ENCODE measurements around the gene HABP2.

HABP2 gene

GRCh38 chr10:113552701-113553100 lies at the start of gene HABP2:
Gene HABP2, plus strand, starts transcription at chr10:113553053. Its CDS starts 69 bp downstream, at chr10:113553122.
- no peak for DNase-seq

- no peak for DNase-seq
Measured at GRCh38 chr10:113503930-113504329, 48.9 kb upstream of the HABP2 start.

GRCh38 chr10:113504423-113504822 lies 48.4 kb upstream of the HABP2 start:
- DNase-seq: no peak

DNA sequence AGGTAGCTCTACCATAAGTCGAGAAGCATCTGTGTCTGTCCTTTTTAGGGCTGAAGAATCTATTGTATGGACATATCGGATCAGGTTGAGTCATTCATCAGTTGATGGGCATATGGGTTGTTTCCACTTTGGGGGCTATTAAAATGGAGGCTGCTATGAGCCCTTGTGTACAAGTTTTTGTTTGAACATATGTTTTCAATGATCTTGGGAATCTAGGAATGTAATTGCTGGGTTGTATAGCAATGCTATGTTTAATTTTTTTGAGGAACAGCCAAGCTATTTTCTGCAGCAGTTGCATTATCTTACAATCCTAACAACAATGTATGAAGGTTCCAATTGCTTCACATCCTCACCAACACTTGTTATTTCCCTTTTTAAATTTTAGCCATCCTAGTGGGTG lies 46.4 kb upstream of the HABP2 start:
- DNase-seq: no peak

DNA sequence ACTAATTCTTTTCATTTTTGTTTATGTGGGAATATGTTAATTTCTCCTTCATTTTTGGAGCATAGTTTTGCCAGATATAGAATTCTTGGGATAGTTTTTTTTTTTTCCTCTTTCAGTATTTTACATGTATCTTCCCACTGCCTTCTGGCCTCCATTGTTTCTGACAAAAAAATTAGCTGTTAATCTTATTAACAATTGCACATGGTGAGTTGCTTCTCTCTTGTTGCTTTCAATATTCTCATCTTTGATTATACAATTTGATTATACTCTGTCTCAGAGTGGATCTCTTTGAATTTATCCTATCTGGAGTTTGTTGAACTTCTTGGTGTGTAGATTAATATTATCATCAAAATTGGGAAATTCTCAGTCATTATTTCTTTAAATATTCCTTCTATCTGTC lies 41.4 kb upstream of the HABP2 start:
- DNase-seq: no peak

DNA sequence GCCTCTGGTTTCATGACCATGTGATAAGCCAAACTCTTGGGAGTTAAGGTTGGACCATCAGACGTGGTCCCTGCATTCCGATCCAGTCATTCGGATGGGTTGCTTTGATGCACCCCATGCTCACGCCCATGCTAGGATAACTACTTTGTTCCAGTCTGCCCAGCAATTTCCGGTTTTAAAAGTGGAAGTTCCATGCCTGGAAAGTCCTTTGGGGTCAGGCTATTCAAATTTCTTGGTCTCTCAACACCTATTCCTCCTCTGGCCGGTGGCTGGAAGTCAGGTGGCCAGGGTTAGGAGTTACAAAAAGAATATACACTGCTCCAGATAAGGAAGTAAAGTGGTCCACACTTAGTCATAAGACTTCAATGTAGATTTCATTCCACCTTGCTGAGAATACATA lies 37.7 kb upstream of the HABP2 start:
- DNase-seq: no peak

- no peak for DNase-seq
Measured at GRCh38 chr10:113515601-113516000, 37.3 kb upstream of the HABP2 start.

- DNase-seq: no peak
Measured at GRCh38 chr10:113516061-113516460, 36.8 kb upstream of the HABP2 start.

DNA sequence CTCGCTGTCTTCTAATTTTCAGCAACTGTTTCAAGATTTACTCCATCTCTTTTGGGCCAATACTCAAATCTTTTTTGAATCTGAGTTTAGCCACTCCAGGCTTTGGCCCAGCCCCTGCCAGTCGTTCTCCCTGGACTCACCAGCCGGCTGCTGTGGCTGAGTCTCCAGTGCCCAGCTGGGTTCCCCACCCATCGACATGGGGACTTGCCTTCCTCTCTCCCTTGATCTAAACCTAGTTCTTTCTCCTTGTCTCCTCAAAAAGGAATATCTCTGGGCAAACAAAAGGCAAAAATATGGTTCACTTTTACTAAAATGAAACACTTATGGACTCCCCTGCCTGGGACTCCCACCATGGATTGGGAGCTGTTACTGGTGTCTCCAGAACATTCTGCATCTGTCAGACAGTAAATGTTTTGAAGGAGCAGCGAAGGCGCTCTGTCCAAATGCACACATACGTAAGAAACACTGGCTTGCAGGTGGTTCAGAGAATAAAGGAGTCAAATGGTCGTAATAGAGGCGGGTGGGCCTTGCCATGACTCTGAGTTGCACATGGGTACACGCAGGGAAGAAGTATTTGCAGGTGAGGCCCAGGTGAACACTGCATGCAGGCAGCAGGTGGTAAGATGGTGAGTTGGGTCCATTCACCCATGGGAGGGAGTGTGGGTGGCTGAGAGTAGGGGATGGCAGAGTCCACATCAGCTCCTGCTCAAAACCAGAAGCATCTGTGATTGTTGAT lies 35.5 kb upstream of the HABP2 start:
- no peak for DNase-seq

- DNase-seq: no peak
Measured at GRCh38 chr10:113517901-113518260, 35.0 kb upstream of the HABP2 start.

GRCh38 chr10:113518415-113518814 lies 34.4 kb upstream of the HABP2 start:
- DNase-seq: no peak

DNA sequence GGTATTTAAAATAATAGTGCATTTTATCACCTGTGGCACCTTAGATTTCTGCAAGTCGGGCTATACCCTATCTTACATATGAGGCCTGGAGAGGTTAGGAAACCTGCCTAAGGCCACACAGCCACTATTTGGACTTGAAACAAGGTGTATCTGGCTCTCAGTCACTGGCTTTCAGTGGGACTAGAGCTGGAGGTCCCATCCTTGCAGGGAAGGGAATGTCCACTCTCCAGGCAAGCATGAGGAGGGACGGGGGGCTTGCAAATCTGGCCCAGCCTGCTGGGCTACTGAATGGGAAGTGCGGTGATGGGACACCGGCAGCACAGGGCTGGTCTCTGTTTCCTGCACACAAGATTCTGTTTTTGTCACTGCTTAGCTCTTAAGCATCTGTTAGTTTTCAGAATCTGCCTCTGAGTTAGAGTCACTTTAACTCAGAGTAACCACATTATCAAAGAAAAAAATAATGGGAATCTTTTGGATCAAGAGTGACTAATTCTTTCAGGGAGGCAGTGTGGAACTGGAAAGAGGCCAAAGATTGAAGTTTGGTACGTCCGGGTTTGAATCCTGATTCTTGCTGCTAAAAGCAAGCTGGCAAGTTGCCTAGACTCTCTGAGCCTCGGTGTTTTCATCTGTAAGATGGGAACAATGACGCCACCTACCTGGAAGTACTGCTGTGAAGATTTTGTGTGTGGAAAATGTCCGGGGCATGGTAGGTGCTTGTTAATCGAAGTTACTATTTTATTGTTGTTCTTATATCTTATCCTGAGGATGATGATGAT lies 33.8 kb upstream of the HABP2 start:
- no peak for DNase-seq

DNA sequence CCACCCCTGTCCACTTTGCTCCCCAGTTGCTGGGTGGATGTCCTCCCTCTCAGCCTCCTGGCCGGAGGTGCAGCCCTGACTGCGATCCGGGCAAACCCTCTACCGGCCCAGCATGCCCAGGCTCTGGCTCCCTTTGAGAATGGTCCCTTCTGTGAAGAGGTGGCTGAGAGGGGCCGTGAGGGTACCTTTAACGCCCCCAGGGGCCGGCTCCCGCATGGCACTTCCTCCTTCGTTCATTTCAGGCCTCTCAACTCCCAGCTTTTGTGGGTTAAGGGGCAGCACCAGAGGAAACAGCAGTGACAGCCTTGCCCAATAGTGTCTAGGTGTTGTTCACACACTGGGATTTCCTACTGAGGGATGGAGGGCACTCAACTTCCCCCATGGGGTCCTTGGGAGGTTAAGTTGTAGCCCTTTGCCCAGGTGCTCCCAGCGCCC lies 33.2 kb upstream of the HABP2 start:
- no peak for DNase-seq

DNA sequence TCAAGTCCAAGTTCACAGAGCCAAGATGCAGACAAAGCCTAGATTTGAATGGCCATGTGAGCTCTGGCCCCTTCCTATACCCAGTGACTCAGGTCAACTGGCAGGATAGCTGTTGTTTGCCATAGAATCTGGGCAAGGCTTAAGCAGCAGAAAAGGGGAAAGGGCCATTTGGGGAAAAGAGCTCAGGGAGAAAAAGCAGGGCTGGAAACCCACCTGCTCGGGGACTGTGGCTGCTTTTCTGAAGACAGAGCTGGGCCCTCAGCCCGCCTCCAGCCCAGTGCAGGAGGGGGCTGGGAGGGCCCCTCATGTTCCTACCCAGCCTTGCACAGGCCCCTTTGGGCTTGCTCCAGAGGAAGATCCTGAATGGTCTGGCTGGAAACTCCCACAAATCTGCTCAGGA lies 32.6 kb upstream of the HABP2 start:
- DNase-seq: no peak

GRCh38 chr10:113520690-113521474 lies 32.0 kb upstream of the HABP2 start:
- DNase-seq: peak; percentile 13

GRCh38 chr10:113521475-113521795 lies 31.4 kb upstream of the HABP2 start:
- no peak for DNase-seq

DNA sequence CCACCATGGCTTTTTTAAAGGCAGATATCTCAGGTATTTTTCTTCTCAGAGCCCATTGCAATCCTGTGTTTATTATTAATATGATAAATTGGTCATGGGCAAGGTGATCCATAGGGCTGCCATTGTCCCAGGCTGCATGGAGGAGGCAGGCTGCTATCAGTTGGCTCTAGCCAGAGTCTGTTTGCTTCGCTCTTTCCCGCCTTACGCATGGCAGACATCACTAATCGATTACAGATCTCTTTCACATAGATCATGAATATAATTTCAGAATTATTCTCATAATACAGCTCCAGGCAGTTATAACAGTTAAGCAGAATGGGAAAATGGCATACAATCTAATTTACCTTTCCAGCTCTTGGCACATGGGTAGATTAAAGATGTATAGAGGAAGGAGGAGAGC lies 30.4 kb upstream of the HABP2 start:
- DNase-seq: no peak

DNA sequence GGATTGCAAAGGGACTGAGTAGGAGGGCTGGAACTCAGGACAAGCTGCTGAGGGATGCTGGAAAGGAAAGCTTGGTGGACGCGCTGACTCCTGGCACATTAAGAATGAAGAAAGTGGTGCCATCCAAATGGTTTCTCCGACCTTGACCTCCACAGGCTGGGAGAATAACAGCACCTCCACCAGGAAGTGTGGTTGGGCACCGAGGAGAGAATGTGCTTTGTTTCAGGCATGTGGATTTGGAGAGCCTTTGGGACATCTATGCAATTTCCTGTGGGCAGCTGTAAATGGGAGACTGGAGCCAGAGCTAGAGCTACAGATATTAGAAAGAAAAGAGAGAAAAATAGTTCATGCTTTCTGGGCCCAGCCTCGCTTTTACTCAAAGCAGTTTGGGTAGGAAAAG lies 29.8 kb upstream of the HABP2 start:
- DNase-seq: no peak

- DNase-seq: no peak
Measured at GRCh38 chr10:113523628-113524027, 29.2 kb upstream of the HABP2 start.

- no peak for DNase-seq
Measured at GRCh38 chr10:113524120-113524519, 28.7 kb upstream of the HABP2 start.

- DNase-seq: no peak
Measured at GRCh38 chr10:113524539-113525490, 28.0 kb upstream of the HABP2 start.

DNA sequence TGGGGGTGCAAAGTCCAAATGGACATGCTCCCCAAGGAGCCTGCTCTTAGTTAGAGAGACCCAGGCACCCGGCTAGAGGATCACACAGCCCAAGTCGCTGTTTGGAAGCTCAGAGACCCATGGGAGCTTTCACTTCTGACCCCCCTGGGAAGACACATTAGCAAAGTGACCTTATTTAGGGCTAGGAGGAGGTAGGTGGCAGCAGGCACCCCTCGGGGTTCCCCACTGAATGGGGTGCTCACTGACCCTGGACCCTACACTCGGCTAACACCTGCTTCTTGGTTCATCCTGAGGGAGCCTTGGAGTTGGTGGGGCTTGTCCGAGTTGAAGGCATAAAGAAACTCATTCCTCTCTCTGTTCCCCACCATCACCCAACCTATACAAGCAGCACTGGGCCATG lies 27.1 kb upstream of the HABP2 start:
- DNase-seq: no peak
